GM23338 (cell line): Measurements from ENCODE around the gene RGS6. TPM values are rescaled to one million over a fixed set of nuclear protein-coding genes. Genes with fewer than 3 reads are reported as not detected.

ENCODE experiments used
- ATAC-seq: fragments of 200-7000 bp; cut with Tn5 transposase; 3 replicates; pipeline ENCODE4 v1.9.1; 2020
- DNase-seq: peaks from one replicate; pipeline ENCODE4 v3.0.0-alpha.2; 2015; ENCODE audit warnings: low spot score
- H2AFZ ChIP-seq: fragments of 200-600 bp; sonication (generic); 2 replicates; pipeline ENCODE4 v1.8.0; 2016; ENCODE audit warnings: antibody characterized with exemption, mild to moderate bottlenecking, moderate library complexity
- H3F3A ChIP-seq: fragments of 200-600 bp; sonication (generic); replicated peaks from 2 replicates; pipeline ENCODE4 v1.8.0; 2017; ENCODE audit warnings: antibody characterized with exemption, mixed run types, low read depth
- H3K27ac ChIP-seq: fragments of 200-600 bp; sonication (generic); 2 replicates; pipeline ENCODE4 v1.6.1; 2016; ENCODE audit warnings: low read depth
- H3K27me3 ChIP-seq: fragments of 200-600 bp; sonication (generic); 2 replicates; pipeline ENCODE4 v1.8.0; 2016; ENCODE audit warnings: mild to moderate bottlenecking, mixed run types, moderate library complexity; ENCODE audit not compliant: insufficient read depth
- H3K36me3 ChIP-seq: fragments of 200-600 bp; sonication (generic); 2 replicates; pipeline ENCODE4 v1.8.0; 2016; ENCODE audit warnings: mild to moderate bottlenecking; ENCODE audit not compliant: insufficient read depth
- H3K4me1 ChIP-seq: fragments of 200-600 bp; sonication (generic); 2 replicates; pipeline ENCODE4 v1.8.0; 2016; ENCODE audit warnings: mild to moderate bottlenecking, moderate library complexity; ENCODE audit not compliant: insufficient read depth
- H3K4me2 ChIP-seq: fragments of 200-600 bp; sonication (generic); 2 replicates; pipeline ENCODE4 v1.7.1; 2017; ENCODE audit warnings: mixed run types
- H3K4me3 ChIP-seq: fragments of 200-600 bp; sonication (generic); 2 replicates; pipeline ENCODE4 v1.6.1; 2016; ENCODE audit warnings: mixed run types
- H3K79me2 ChIP-seq: fragments of 200-600 bp; sonication (generic); replicated peaks from 2 replicates; pipeline ENCODE4 v1.8.0; 2017; ENCODE audit warnings: mild to moderate bottlenecking; ENCODE audit not compliant: insufficient read depth
- H3K9me2 ChIP-seq: fragments of 200-600 bp; sonication (generic); 2 replicates; pipeline ENCODE4 v1.8.0; 2017; ENCODE audit not compliant: insufficient read depth
- H4K20me1 ChIP-seq: fragments of 200-600 bp; sonication (generic); replicated peaks from 2 replicates; pipeline ENCODE4 v1.8.0; 2017; ENCODE audit warnings: mild to moderate bottlenecking; ENCODE audit not compliant: insufficient read depth
- H3K27ac Mint-ChIP-seq: 2 replicates; pipeline ENCODE4 v1.8.0; 2020; ENCODE audit warnings: inconsistent platforms, mild to moderate bottlenecking, moderate library complexity, mixed read lengths
- H3K27me3 Mint-ChIP-seq: 3 replicates; pipeline ENCODE4 v1.8.0; 2022; ENCODE audit warnings: low read depth, mild to moderate bottlenecking, moderate library complexity, mixed read lengths, inconsistent platforms; ENCODE audit not compliant: insufficient read depth, poor library complexity
- H3K36me3 Mint-ChIP-seq: 3 replicates; pipeline ENCODE4 v1.8.0; 2021; ENCODE audit warnings: low read depth, mild to moderate bottlenecking, inconsistent platforms, moderate library complexity, mixed read lengths
- H3K4me1 Mint-ChIP-seq: 3 replicates; pipeline ENCODE4 v1.8.0; 2020; ENCODE audit warnings: mild to moderate bottlenecking, inconsistent platforms, mixed read lengths
- H3K4me3 Mint-ChIP-seq: 3 replicates; pipeline ENCODE4 v1.8.0; 2021; ENCODE audit warnings: moderate library complexity, mild to moderate bottlenecking, inconsistent platforms, mixed read lengths
- H3K9me3 Mint-ChIP-seq: 3 replicates; pipeline ENCODE4 v1.8.0; 2020; ENCODE audit warnings: moderate library complexity, mild to moderate bottlenecking, inconsistent platforms, mixed read lengths
- CREB1 ChIP-seq: fragments of 250-450 bp; sonication (Bioruptor Pico); IDR thresholded peaks from 2 replicates; pipeline ENCODE4 v1.5.0; 2020; ENCODE audit warnings: low read depth, mild to moderate bottlenecking, moderate library complexity
- ETS1 ChIP-seq: IDR thresholded peaks from 2 replicates; pipeline ENCODE4 v1.6.1; 2016; ENCODE audit warnings: antibody characterized with exemption
- EZH2 ChIP-seq: fragments of 200-600 bp; sonication (generic); IDR thresholded peaks from one replicate; pipeline ENCODE4 v1.8.0; 2017; ENCODE audit warnings: antibody characterized with exemption, mild to moderate bottlenecking, low read depth; ENCODE audit not compliant: unreplicated experiment
- EZH2phosphoT487 ChIP-seq: fragments of 200-600 bp; sonication (generic); IDR thresholded peaks from one replicate; pipeline ENCODE4 v1.8.1; 2018; ENCODE audit warnings: antibody characterized with exemption; ENCODE audit not compliant: unreplicated experiment
- NANOG ChIP-seq: IDR thresholded peaks from 2 replicates; pipeline ENCODE4 v1.6.1; 2016; ENCODE audit warnings: antibody characterized with exemption, borderline replicate concordance
- POLR2AphosphoS5 ChIP-seq: IDR thresholded peaks from 2 replicates; pipeline ENCODE4 v1.6.1; 2016; ENCODE audit warnings: antibody characterized with exemption, low read depth
- REST ChIP-seq: IDR thresholded peaks from one replicate; pipeline ENCODE4 v1.6.1; 2018; ENCODE audit warnings: antibody characterized with exemption; ENCODE audit not compliant: unreplicated experiment
- STAT1 ChIP-seq: IDR thresholded peaks from one replicate; pipeline ENCODE4 v1.6.1; 2016; ENCODE audit warnings: antibody characterized with exemption; ENCODE audit not compliant: unreplicated experiment
- ZNF114 ChIP-seq: fragments of 250-450 bp; sonication (Bioruptor Pico); IDR thresholded peaks from 2 replicates; pipeline ENCODE4 v1.5.0; 2020; ENCODE audit warnings: mild to moderate bottlenecking, moderate library complexity
- ZNF331 ChIP-seq: fragments of 250-450 bp; sonication (Bioruptor Pico); IDR thresholded peaks from 2 replicates; pipeline ENCODE4 v1.5.0; 2020; ENCODE audit warnings: low read depth, mild to moderate bottlenecking, moderate library complexity
- ZNF462 ChIP-seq: fragments of 250-450 bp; sonication (Bioruptor Pico); IDR thresholded peaks from 2 replicates; pipeline ENCODE4 v1.5.0; 2020; ENCODE audit warnings: mild to moderate bottlenecking, moderate library complexity
- polyA plus RNA-seq: library from polyadenylated mRNA; unstranded; fragments of >200 nt; fragmentation: Nextera tagmentation; extraction: Ambion mirVana; gene quantifications from 2 replicates; pipeline ENCODE4 v1.2.1, GENCODE V29; 2016
- total RNA-seq: library from RNA; depleted of rRNA; stranded (reverse); fragments of >200 nt; shearing (Covaris generic); gene quantifications from 2 replicates; pipeline ENCODE4 v1.2.3, GENCODE V29; 2014

RGS6 gene
- total and polyA plus RNA-seq, 2 experiments from 2014 or later = 0.66 to 0.83 TPM

- Histone ChIP-seq H3K27ac (no peak overlapping the region), H3K27me3 (no peaks in the 10 kb centered on the region), H2AFZ (no peak overlapping the region), H3F3A (no peaks in the 10 kb centered on the region), H3K4me2 (no peak overlapping the region), H3K79me2 (no peaks in the 10 kb centered on the region), H3K36me3 (no peaks in the 10 kb centered on the region), H4K20me1 (no peaks in the 10 kb centered on the region), H3K4me1 (peaks cover 24% of the 10 kb centered on the region), H3K9me2 (peaks cover 5% of the 10 kb centered on the region; the same call in 1 of the 2 replicates), H3K4me3 (no peak overlapping the region)
- H3K4me3 Mint-ChIP-seq = no peak overlapping the region
- peaks cover 12% of the 10 kb centered on the region for H3K27me3 Mint-ChIP-seq
- ATAC-seq (no peak), DNase-seq (no peak)
- H3K27ac Mint-ChIP-seq = no peak overlapping the region
- peaks cover 35% of the 10 kb centered on the region for H3K4me1 Mint-ChIP-seq
- H3K36me3 Mint-ChIP-seq = no peaks in the 10 kb centered on the region
- no peak for TF ChIP-seq STAT1
- TF ChIP-seq ZNF331 (CRISPR knock-in tag) = no peak
- no peak for TF ChIP-seq ZNF462
- no peak for TF ChIP-seq ETS1
- TF ChIP-seq ZNF114 (CRISPR knock-in tag) = no peak
- TF ChIP-seq REST = no peak
- TF ChIP-seq NANOG = no peak
- TF ChIP-seq EZH2 = no peak
- TF ChIP-seq EZH2phosphoT487 = no peak
- TF ChIP-seq CREB1 = no peak
- no peak for TF ChIP-seq POLR2AphosphoS5
- no peaks in the 10 kb centered on the region for H3K9me3 Mint-ChIP-seq
Observed at GRCh38 chr14:72557671-72558070, 625.4 kb downstream of the RGS6 start.
